ENCODE measurements around the gene TBC1D4. TPM values are rescaled to one million over a fixed set of nuclear protein-coding genes. Genes with fewer than 3 reads are reported as not detected.

TBC1D4 gene
- total RNA-seq, 1 donor from 2014 or later: 73.5 TPM

- H3K27ac Mint-ChIP-seq: no peak overlapping the region
- no peak overlapping the region for H3K4me3 Mint-ChIP-seq
- no peaks in the 10 kb centered on the region for H3K4me1 Mint-ChIP-seq (ENCODE audit: low read depth)
- no peaks in the 10 kb centered on the region for H3K36me3 Mint-ChIP-seq (ENCODE audit: low read depth)
- intact Hi-C loops (cut with micrococcal nuclease): no loop called here
- H3K27me3 Mint-ChIP-seq (ENCODE audit: insufficient read depth): peaks cover 4% of the 10 kb centered on the region
- no peaks in the 10 kb centered on the region for H3K9me3 Mint-ChIP-seq
- DNase-seq (ENCODE audit: low spot score): no peak
Measured at GRCh38 chr13:75460644-75461043, 21.3 kb downstream of the TBC1D4 start.

GRCh38 chr13:75458696-75459422 is 23.1 kb downstream of the TBC1D4 start:
- intact Hi-C loops (cut with micrococcal nuclease): no loop called here
- H3K27ac Mint-ChIP-seq: no peak overlapping the region
- no peaks in the 10 kb centered on the region for H3K36me3 Mint-ChIP-seq (ENCODE audit: low read depth)
- H3K4me3 Mint-ChIP-seq: no peak overlapping the region
- no peak for DNase-seq (ENCODE audit: low spot score)
- no peaks in the 10 kb centered on the region for H3K9me3 Mint-ChIP-seq
- peaks cover 7% of the 10 kb centered on the region for H3K27me3 Mint-ChIP-seq (ENCODE audit: insufficient read depth)
- no peaks in the 10 kb centered on the region for H3K4me1 Mint-ChIP-seq (ENCODE audit: low read depth)

- intact Hi-C loops (cut with micrococcal nuclease): no loop called here
- DNase-seq (ENCODE audit: low spot score): no peak
- Mint-ChIP-seq H3K27me3 (ENCODE audit: insufficient read depth) (peaks cover 7% of the 10 kb centered on the region), H3K4me1 (ENCODE audit: low read depth) (no peaks in the 10 kb centered on the region), H3K4me3 (no peak overlapping the region), H3K36me3 (ENCODE audit: low read depth) (no peaks in the 10 kb centered on the region), H3K9me3 (no peaks in the 10 kb centered on the region), H3K27ac (no peak overlapping the region)
Measured at GRCh38 chr13:75455962-75456361, 26.0 kb downstream of the TBC1D4 start.

- intact Hi-C loops (cut with micrococcal nuclease): no loop called here
- H3K4me1 Mint-ChIP-seq (ENCODE audit: low read depth): no peaks in the 10 kb centered on the region
- no peak overlapping the region for H3K27ac Mint-ChIP-seq
- H3K27me3 Mint-ChIP-seq (ENCODE audit: insufficient read depth): peaks cover 7% of the 10 kb centered on the region
- DNase-seq (ENCODE audit: low spot score): no peak
- H3K36me3 Mint-ChIP-seq (ENCODE audit: low read depth): no peaks in the 10 kb centered on the region
- H3K4me3 Mint-ChIP-seq: no peak overlapping the region
- no peaks in the 10 kb centered on the region for H3K9me3 Mint-ChIP-seq
Measured at GRCh38 chr13:75454497-75454896, 27.5 kb downstream of the TBC1D4 start.

- DNase-seq (ENCODE audit: low spot score): no peak
- intact Hi-C loops (cut with micrococcal nuclease): no loop called here
- Mint-ChIP-seq H3K4me3 (no peak overlapping the region), H3K36me3 (ENCODE audit: low read depth) (no peaks in the 10 kb centered on the region), H3K27me3 (ENCODE audit: insufficient read depth) (peaks cover 7% of the 10 kb centered on the region), H3K27ac (no peak overlapping the region), H3K4me1 (ENCODE audit: low read depth) (no peaks in the 10 kb centered on the region), H3K9me3 (no peaks in the 10 kb centered on the region)
Measured at GRCh38 chr13:75452564-75452963, 29.4 kb downstream of the TBC1D4 start.

GRCh38 chr13:75447493-75447892 is 34.5 kb downstream of the TBC1D4 start:
- Mint-ChIP-seq H3K4me1 (ENCODE audit: low read depth) (no peaks in the 10 kb centered on the region), H3K27me3 (ENCODE audit: insufficient read depth) (peaks cover 4% of the 10 kb centered on the region), H3K36me3 (ENCODE audit: low read depth) (no peaks in the 10 kb centered on the region), H3K9me3 (no peaks in the 10 kb centered on the region), H3K27ac (no peak overlapping the region), H3K4me3 (no peak overlapping the region)
- intact Hi-C loops (cut with micrococcal nuclease): no loop called here
- no peak for DNase-seq (ENCODE audit: low spot score)

GRCh38 chr13:75446874-75447273 is 35.1 kb downstream of the TBC1D4 start:
- H3K27me3 Mint-ChIP-seq (ENCODE audit: insufficient read depth): peaks cover 4% of the 10 kb centered on the region
- H3K4me1 Mint-ChIP-seq (ENCODE audit: low read depth): no peaks in the 10 kb centered on the region
- H3K9me3 Mint-ChIP-seq: no peaks in the 10 kb centered on the region
- no peak overlapping the region for H3K4me3 Mint-ChIP-seq
- DNase-seq (ENCODE audit: low spot score): no peak
- intact Hi-C loops (cut with micrococcal nuclease): no loop called here
- no peak overlapping the region for H3K27ac Mint-ChIP-seq
- H3K36me3 Mint-ChIP-seq (ENCODE audit: low read depth): no peaks in the 10 kb centered on the region

- Mint-ChIP-seq H3K4me1 (ENCODE audit: low read depth) (no peaks in the 10 kb centered on the region), H3K4me3 (no peak overlapping the region), H3K27me3 (ENCODE audit: insufficient read depth) (peaks cover 4% of the 10 kb centered on the region), H3K36me3 (ENCODE audit: low read depth) (no peaks in the 10 kb centered on the region), H3K9me3 (no peaks in the 10 kb centered on the region), H3K27ac (no peak overlapping the region)
- no peak for DNase-seq (ENCODE audit: low spot score)
- intact Hi-C loops (cut with micrococcal nuclease): no loop called here
Measured at GRCh38 chr13:75445717-75446499, 36.1 kb downstream of the TBC1D4 start.

- intact Hi-C loops (cut with micrococcal nuclease): no loop called here
- peaks cover 8% of the 10 kb centered on the region for H3K27me3 Mint-ChIP-seq (ENCODE audit: insufficient read depth)
- no peak overlapping the region for H3K27ac Mint-ChIP-seq
- no peaks in the 10 kb centered on the region for H3K36me3 Mint-ChIP-seq (ENCODE audit: low read depth)
- DNase-seq (ENCODE audit: low spot score): no peak
- H3K4me1 Mint-ChIP-seq (ENCODE audit: low read depth): no peaks in the 10 kb centered on the region
- no peak overlapping the region for H3K4me3 Mint-ChIP-seq
- no peaks in the 10 kb centered on the region for H3K9me3 Mint-ChIP-seq
Measured at GRCh38 chr13:75444016-75444415, 38.0 kb downstream of the TBC1D4 start.

- H3K9me3 Mint-ChIP-seq: no peaks in the 10 kb centered on the region
- no peak for DNase-seq (ENCODE audit: low spot score)
- intact Hi-C loops (cut with micrococcal nuclease): no loop called here
- H3K27me3 Mint-ChIP-seq (ENCODE audit: insufficient read depth): peaks cover 8% of the 10 kb centered on the region
- no peak overlapping the region for H3K4me3 Mint-ChIP-seq
- no peaks in the 10 kb centered on the region for H3K36me3 Mint-ChIP-seq (ENCODE audit: low read depth)
- no peak overlapping the region for H3K27ac Mint-ChIP-seq
- H3K4me1 Mint-ChIP-seq (ENCODE audit: low read depth): no peaks in the 10 kb centered on the region
Measured at GRCh38 chr13:75443356-75443958, 38.5 kb downstream of the TBC1D4 start.

GRCh38 chr13:75442736-75443234 is 39.2 kb downstream of the TBC1D4 start:
- Mint-ChIP-seq H3K27me3 (ENCODE audit: insufficient read depth) (peaks cover 11% of the 10 kb centered on the region), H3K9me3 (no peaks in the 10 kb centered on the region), H3K4me1 (ENCODE audit: low read depth) (no peaks in the 10 kb centered on the region), H3K4me3 (no peak overlapping the region), H3K36me3 (ENCODE audit: low read depth) (no peaks in the 10 kb centered on the region), H3K27ac (no peak overlapping the region)
- intact Hi-C loops (cut with micrococcal nuclease): no loop called here
- no peak for DNase-seq (ENCODE audit: low spot score)

- intact Hi-C loops (cut with micrococcal nuclease): no loop called here
- no peaks in the 10 kb centered on the region for H3K9me3 Mint-ChIP-seq
- no peaks in the 10 kb centered on the region for H3K4me1 Mint-ChIP-seq (ENCODE audit: low read depth)
- no peak overlapping the region for H3K27ac Mint-ChIP-seq
- no peak for DNase-seq (ENCODE audit: low spot score)
- no peaks in the 10 kb centered on the region for H3K36me3 Mint-ChIP-seq (ENCODE audit: low read depth)
- peaks cover 11% of the 10 kb centered on the region for H3K27me3 Mint-ChIP-seq (ENCODE audit: insufficient read depth)
- H3K4me3 Mint-ChIP-seq: no peak overlapping the region
Measured at GRCh38 chr13:75440100-75440499, 41.9 kb downstream of the TBC1D4 start.

All from activated T-helper 1 cell treated with anti-CD3 and anti-CD28 coated beads, Interleukin-12 subunit alpha, Interleukin-12 subunit beta, Interleukin-2, Interleukin-4 antibody, amounts not matched to agents 30 ng/mL and 10 ng/mL and 1 ng/mL, durations not matched to agents 14 hours and 24 hours and 36 hours (primary cell).